Colonic mucosa (tissue), 4 donors: Measurements from ENCODE around the gene BRD4. TPM values are rescaled to one million over a fixed set of nuclear protein-coding genes. Genes with fewer than 3 reads are reported as not detected.

Source experiments
- DNase-seq: peaks from one replicate; pipeline ENCODE4 v3.0.0-alpha.2; 2020
- H3K27ac ChIP-seq: fragments of 200-600 bp; one replicate; pipeline ENCODE4 v1.8.0; 2021
- H3K27me3 ChIP-seq: fragments of 200-600 bp; one replicate; pipeline ENCODE4 v1.8.0; 2021
- H3K36me3 ChIP-seq: fragments of 200-600 bp; one replicate; pipeline ENCODE4 v1.8.0; 2021
- H3K4me1 ChIP-seq: fragments of 200-600 bp; one replicate; pipeline ENCODE4 v1.8.0; 2021; ENCODE audit warnings: mild to moderate bottlenecking
- H3K4me3 ChIP-seq: fragments of 200-600 bp; one replicate; pipeline ENCODE4 v1.8.0; 2021
- H3K9ac ChIP-seq, 2 donors: one replicate each; pipeline ENCODE4 v1.7.0; 2013; ENCODE audit warnings: control low read depth in 2 of 2, low read depth in 2 of 2, low read length in 2 of 2
- H3K9me3 ChIP-seq: fragments of 200-600 bp; one replicate; pipeline ENCODE4 v1.8.0; 2021
- CTCF ChIP-seq: fragments of 200-600 bp; IDR thresholded peaks from one replicate; pipeline ENCODE4 v1.8.0; 2022; ENCODE audit warnings: antibody characterized with exemption, mild to moderate bottlenecking
- intact Hi-C: fragments of 100-400 bp; cut with DNase I; formaldehyde crosslinking; loops from one replicate; pipeline ENCODE4 v1.14.1; 2022
- total RNA-seq, 2 donors: library from RNA; stranded (reverse); fragmentation: NEBNext Ultra II Directional in 1 of 2; extraction: Animal tissue kit (Norgen Biotek cat#: 25700) in 1 of 2; gene quantifications; one replicate each; pipeline ENCODE4 v1.2.1, GENCODE V29; 2021
- donor health status: healthy.
- donor health status: DM: no; HTN: no; CAD: no.
- donor health status: DM: no; HTN: no; CAD: no.

The BRD4 gene
- total RNA-seq, 2 donors from 2014 or later: 67.2 to 82.7 TPM

- no peaks in the 10 kb centered on the region for H3K27me3 ChIP-seq
Measured at GRCh38 chr19:15285896-15286591, 46.3 kb downstream of the BRD4 start.

GRCh38 chr19:15284896-15285295 is 47.4 kb downstream of the BRD4 start:
- no peak for DNase-seq
- intact Hi-C loops: no loop called here
- no peaks in the 10 kb centered on the region for H3K27me3 ChIP-seq

More at GRCh38 chr19:15285896-15286591, 46.3 kb downstream of the BRD4 start:
- Histone ChIP-seq H3K27ac (no peak overlapping the region), H3K36me3 (no peaks in the 10 kb centered on the region), H3K9ac (no peak overlapping the region), H3K4me1 (peaks cover 20% of the 10 kb centered on the region), H3K4me3 (no peak overlapping the region), H3K9me3 (no peaks in the 10 kb centered on the region)
- no peak for DNase-seq
- TF ChIP-seq CTCF: no peak
- intact Hi-C loops: no loop called here

GRCh38 chr19:15284091-15284490 is 48.2 kb downstream of the BRD4 start:
- H3K4me3 ChIP-seq: no peak overlapping the region
- H3K36me3 ChIP-seq: no peaks in the 10 kb centered on the region
- intact Hi-C loops: no loop called here
- TF ChIP-seq CTCF: no peak
- DNase-seq: no peak
- no peaks in the 10 kb centered on the region for H3K27me3 ChIP-seq
- no peak overlapping the region for H3K9ac ChIP-seq
- no peaks in the 10 kb centered on the region for H3K9me3 ChIP-seq
- no peak overlapping the region for H3K27ac ChIP-seq
- H3K4me1 ChIP-seq: peaks cover 35% of the 10 kb centered on the region

More at GRCh38 chr19:15284896-15285295, 47.4 kb downstream of the BRD4 start:
- H3K36me3 ChIP-seq: no peaks in the 10 kb centered on the region
- no peak for TF ChIP-seq CTCF
- H3K27ac ChIP-seq: no peak overlapping the region
- H3K4me1 ChIP-seq: peaks cover 31% of the 10 kb centered on the region
- H3K9me3 ChIP-seq: no peaks in the 10 kb centered on the region
- no peak overlapping the region for H3K4me3 ChIP-seq
- H3K9ac ChIP-seq: peak overlapping the region in 1 of 2 donors; percentile 27

GRCh38 chr19:15283141-15283883 is 49.0 kb downstream of the BRD4 start:
- no peak overlapping the region for H3K4me3 ChIP-seq
- no peak for DNase-seq
- H3K36me3 ChIP-seq: no peaks in the 10 kb centered on the region
- H3K27ac ChIP-seq: no peak overlapping the region
- TF ChIP-seq CTCF: no peak
- no peaks in the 10 kb centered on the region for H3K9me3 ChIP-seq
- intact Hi-C loops: no loop called here
- H3K9ac ChIP-seq: no peak overlapping the region
- no peaks in the 10 kb centered on the region for H3K27me3 ChIP-seq
- peaks cover 27% of the 10 kb centered on the region for H3K4me1 ChIP-seq

- H3K36me3 ChIP-seq: no peaks in the 10 kb centered on the region
- no peak overlapping the region for H3K9ac ChIP-seq
- H3K4me3 ChIP-seq: no peak overlapping the region
- TF ChIP-seq CTCF: no peak
- intact Hi-C loops: no loop called here
- H3K4me1 ChIP-seq: peaks cover 23% of the 10 kb centered on the region
- no peak for DNase-seq
- H3K9me3 ChIP-seq: no peaks in the 10 kb centered on the region
- no peaks in the 10 kb centered on the region for H3K27me3 ChIP-seq
- no peak overlapping the region for H3K27ac ChIP-seq
Measured at GRCh38 chr19:15282311-15282705, 50.0 kb downstream of the BRD4 start.
